CD14-positive monocyte (primary cell): Measurements from ENCODE around the gene RAB20. TPM values are rescaled to one million over a fixed set of nuclear protein-coding genes. Genes with fewer than 3 reads are reported as not detected.

Experiments
- DNase-seq, 3 donors: peaks; one replicate each; pipeline ENCODE4 v3.0.0-alpha.2; 2011 to 2022
- H2AFZ ChIP-seq: 2 replicates; pipeline ENCODE4 v1.6.0; 2012; ENCODE audit warnings: mild to moderate bottlenecking, low read depth, low read length, inconsistent platforms; ENCODE audit not compliant: insufficient read depth, poor library complexity, severe bottlenecking
- H3K27ac ChIP-seq, 2 donors: 1 replicate in 1 of 2; 2 replicates in 1 of 2; pipeline ENCODE4 v1.5.1; 2012 to 2013; ENCODE audit warnings: low read length in 2 of 2, control low read depth in 1 of 2, inconsistent platforms in 1 of 2, low read depth in 1 of 2, mild to moderate bottlenecking in 1 of 2
- H3K27me3 ChIP-seq, 2 donors: one replicate each; pipeline versions ENCODE4 v1.6.0 to v1.6.1; 2011 to 2013; ENCODE audit warnings: low read length in 2 of 2; ENCODE audit not compliant: control insufficient read depth in 2 of 2, insufficient read depth in 2 of 2
- H3K36me3 ChIP-seq, 2 donors: replicated peaks in 1 of 2; 1 replicate in 1 of 2; 2 replicates in 1 of 2; pipeline versions ENCODE4 v1.5.1 to v1.6.1; 2012 to 2013; ENCODE audit warnings: low read length in 2 of 2, control low read depth in 1 of 2, inconsistent platforms in 1 of 2, mild to moderate bottlenecking in 1 of 2; ENCODE audit not compliant: insufficient read depth in 2 of 2, control insufficient read depth in 1 of 2
- H3K4me1 ChIP-seq, 2 donors: 1 replicate in 1 of 2; 2 replicates in 1 of 2; pipeline versions ENCODE4 v1.5.1 to v1.6.1; 2012 to 2013; ENCODE audit warnings: low read length in 2 of 2, control low read depth in 1 of 2, inconsistent platforms in 1 of 2, mild to moderate bottlenecking in 1 of 2, moderate library complexity in 1 of 2; ENCODE audit not compliant: insufficient read depth in 2 of 2, control insufficient read depth in 1 of 2
- H3K4me2 ChIP-seq: replicated peaks from 2 replicates; pipeline ENCODE3; 2012; ENCODE audit warnings: low read length, moderate library complexity, mild to moderate bottlenecking; ENCODE audit not compliant: poor library complexity, severe bottlenecking; ENCODE audit errors: extremely low read depth
- H3K4me3 ChIP-seq, 3 experiments: fragments of 200-600 bp in 1 of 3; sonication (generic) in 1 of 3; replicated peaks in 1 of 3; 1 replicate in 2 of 3; 2 replicates in 1 of 3; pipeline ENCODE4 v1.5.1; 2011 to 2013; ENCODE audit warnings: low read length in 3 of 3, mild to moderate bottlenecking in 3 of 3, control low read depth in 2 of 3, low read depth in 2 of 3, inconsistent platforms in 1 of 3, moderate library complexity in 1 of 3
- H3K79me2 ChIP-seq: 2 replicates; pipeline ENCODE4 v1.6.0; 2012; ENCODE audit warnings: mild to moderate bottlenecking, control low read depth, inconsistent platforms, low read length, moderate library complexity; ENCODE audit not compliant: insufficient read depth
- H3K9ac ChIP-seq: 2 replicates; pipeline ENCODE4 v1.6.0; 2017; ENCODE audit warnings: low read length, mild to moderate bottlenecking; ENCODE audit not compliant: insufficient read depth, poor library complexity, severe bottlenecking
- H3K9me3 ChIP-seq, 2 donors: replicated peaks in 1 of 2; 1 replicate in 1 of 2; 2 replicates in 1 of 2; pipeline versions ENCODE4 v1.5.1 to v1.6.1; 2012 to 2013; ENCODE audit warnings: low read length in 2 of 2, control low read depth in 1 of 2; ENCODE audit not compliant: control insufficient read depth in 1 of 2, insufficient read depth in 1 of 2
- H4K20me1 ChIP-seq: 2 replicates; pipeline ENCODE4 v1.6.0; 2012; ENCODE audit warnings: mild to moderate bottlenecking, low read length, control low read depth, moderate library complexity; ENCODE audit not compliant: insufficient read depth
- H3K27ac Mint-ChIP-seq, 7 donors: one replicate each; pipeline ENCODE4 v1.8.0; 2020; ENCODE audit warnings: mild to moderate bottlenecking in 7 of 7, mixed read lengths in 7 of 7, moderate library complexity in 6 of 7, inconsistent platforms in 2 of 7
- H3K27me3 Mint-ChIP-seq, 3 donors: one replicate each; pipeline ENCODE4 v1.8.0; 2021 to 2022; ENCODE audit warnings: low read depth in 3 of 3, mild to moderate bottlenecking in 3 of 3, mixed read lengths in 3 of 3, moderate library complexity in 3 of 3, inconsistent platforms in 1 of 3
- H3K36me3 Mint-ChIP-seq, 2 donors: one replicate each; pipeline ENCODE4 v1.8.0; 2020; ENCODE audit warnings: mixed read lengths in 2 of 2, inconsistent platforms in 1 of 2, mild to moderate bottlenecking in 1 of 2
- H3K4me1 Mint-ChIP-seq: one replicate; pipeline ENCODE4 v1.8.0; 2020; ENCODE audit warnings: mild to moderate bottlenecking, mixed read lengths
- H3K4me3 Mint-ChIP-seq, 2 donors: one replicate each; pipeline ENCODE4 v1.8.0; 2020; ENCODE audit warnings: mild to moderate bottlenecking in 2 of 2, mixed read lengths in 2 of 2, moderate library complexity in 1 of 2
- H3K9me3 Mint-ChIP-seq, 7 donors: one replicate each; pipeline ENCODE4 v1.8.0; 2020 to 2022; ENCODE audit warnings: mixed read lengths in 7 of 7, mild to moderate bottlenecking in 6 of 7, moderate library complexity in 6 of 7, inconsistent platforms in 2 of 7
- WGBS: methylation state at CpG from one replicate; pipeline ENCODE4 v1.1.5; 2013; ENCODE audit warnings: missing lambda C conversion rate; ENCODE audit not compliant: insufficient coverage; 5-methylcytosine and 5-hydroxymethylcytosine counted together
- intact Hi-C, 2 donors: fragments of 100-400 bp; cut with micrococcal nuclease; formaldehyde crosslinking; loops; one replicate each; pipeline versions ENCODE4 v1.15.0 to v1.15.1; 2023
- polyA plus RNA-seq, 3 donors: library from polyadenylated mRNA; depleted of rRNA in 1 of 3; unstranded in 2 of 3; stranded (reverse) in 1 of 3; fragments of 300-500 nt in 2 of 3; fragments of >200 nt in 1 of 3; fragmentation: Illumina TruSeq in 2 of 3; gene quantifications; 1 replicate in 2 of 3; 2 replicates in 1 of 3; pipeline ENCODE4 v1.2.3, GENCODE V29; 2012 to 2021
- TF ChIP-seq, protein P1 (sequence below): fragments of 200-600 bp; IDR thresholded peaks from one replicate; pipeline ENCODE4 v1.8.0; 2022; ENCODE audit warnings: antibody characterized with exemption, mild to moderate bottlenecking

RAB20 gene
- polyA plus RNA-seq, 3 donors = 37.8 to 77.5 (median 43.1) TPM

GRCh38 chr13:110523180-110523579 is 38.3 kb downstream of the RAB20 start:
- Histone ChIP-seq H3K9ac (no peak overlapping the region), H3K27me3 (no peaks in the 10 kb centered on the region), H3K79me2 (peaks cover 65% of the 10 kb centered on the region), H3K9me3 (no peaks in the 10 kb centered on the region), H3K4me3 (no peak overlapping the region), H3K36me3 (peaks cover 7 to 19% of the 10 kb centered on the region in 2 donors), H3K27ac (no peak overlapping the region), H3K4me2 (no peak overlapping the region), H3K4me1 (peaks cover 85 to 94% of the 10 kb centered on the region in 2 donors), H2AFZ (no peak overlapping the region), H4K20me1 (peaks cover 25% of the 10 kb centered on the region)
- H3K36me3 Mint-ChIP-seq = peaks cover 56 to 60% of the 10 kb centered on the region in 2 donors
- intact Hi-C loops = loop anchor here (5.0 to 10.0 kb wide), 3 partner anchors 39 to 192 kb away; partner anchors contain the start of genes ING1 (in 1 of the 2) and RAB20 (in 1 of the 2)
- no peak for DNase-seq
- peaks cover 0 to 8% (median 0%) of the 10 kb centered on the region in 3 donors for H3K27me3 Mint-ChIP-seq
- WGBS = 73% methylated on average over 9 of the region's 9 CpGs
- peak overlapping the region in 1 of 2 donors; percentile 4 for H3K4me3 Mint-ChIP-seq
- H3K9me3 Mint-ChIP-seq = peaks cover 0 to 1% (median 0%) of the 10 kb centered on the region in 7 donors
- TF ChIP-seq, protein P1, sequence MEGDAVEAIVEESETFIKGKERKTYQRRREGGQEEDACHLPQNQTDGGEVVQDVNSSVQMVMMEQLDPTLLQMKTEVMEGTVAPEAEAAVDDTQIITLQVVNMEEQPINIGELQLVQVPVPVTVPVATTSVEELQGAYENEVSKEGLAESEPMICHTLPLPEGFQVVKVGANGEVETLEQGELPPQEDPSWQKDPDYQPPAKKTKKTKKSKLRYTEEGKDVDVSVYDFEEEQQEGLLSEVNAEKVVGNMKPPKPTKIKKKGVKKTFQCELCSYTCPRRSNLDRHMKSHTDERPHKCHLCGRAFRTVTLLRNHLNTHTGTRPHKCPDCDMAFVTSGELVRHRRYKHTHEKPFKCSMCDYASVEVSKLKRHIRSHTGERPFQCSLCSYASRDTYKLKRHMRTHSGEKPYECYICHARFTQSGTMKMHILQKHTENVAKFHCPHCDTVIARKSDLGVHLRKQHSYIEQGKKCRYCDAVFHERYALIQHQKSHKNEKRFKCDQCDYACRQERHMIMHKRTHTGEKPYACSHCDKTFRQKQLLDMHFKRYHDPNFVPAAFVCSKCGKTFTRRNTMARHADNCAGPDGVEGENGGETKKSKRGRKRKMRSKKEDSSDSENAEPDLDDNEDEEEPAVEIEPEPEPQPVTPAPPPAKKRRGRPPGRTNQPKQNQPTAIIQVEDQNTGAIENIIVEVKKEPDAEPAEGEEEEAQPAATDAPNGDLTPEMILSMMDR = no peak
- peak overlapping the region in 4 of 7 donors; percentile 16 to 97 (median 73) for H3K27ac Mint-ChIP-seq
- peaks cover 98% of the 10 kb centered on the region for H3K4me1 Mint-ChIP-seq

- peaks cover 98% of the 10 kb centered on the region for H3K4me1 Mint-ChIP-seq
- peak overlapping the region in 1 of 2 donors; percentile 48 for H3K4me3 Mint-ChIP-seq
- peaks cover 56 to 60% of the 10 kb centered on the region in 2 donors for H3K36me3 Mint-ChIP-seq
- Histone ChIP-seq H3K9me3 (no peaks in the 10 kb centered on the region), H3K79me2 (peaks cover 61% of the 10 kb centered on the region), H3K4me3 (peak overlapping the region in 1 of 3 experiments; percentile 28), H4K20me1 (peaks cover 25% of the 10 kb centered on the region), H3K27ac (no peak overlapping the region), H3K4me1 (peaks cover 85 to 94% of the 10 kb centered on the region in 2 donors), H3K4me2 (peak overlapping the region; percentile 65), H3K36me3 (peaks cover 7 to 19% of the 10 kb centered on the region in 2 donors), H3K9ac (no peak overlapping the region), H3K27me3 (no peaks in the 10 kb centered on the region), H2AFZ (no peak overlapping the region)
- 82% methylated on average over 4 of the region's 5 CpGs for WGBS
- peak overlapping the region in 6 of 7 donors; percentile 86 to 99 (median 97) for H3K27ac Mint-ChIP-seq
- H3K27me3 Mint-ChIP-seq = peaks cover 0 to 8% (median 0%) of the 10 kb centered on the region in 3 donors
- intact Hi-C loops = loop anchor here (5.0 to 10.0 kb wide), 3 partner anchors 40 to 192 kb away; partner anchors contain the start of genes ING1 (in 1 of the 2) and RAB20 (in 1 of the 2)
- peaks cover 0 to 1% (median 0%) of the 10 kb centered on the region in 7 donors for H3K9me3 Mint-ChIP-seq
- no peak for DNase-seq
- TF ChIP-seq, protein P1 = no peak
These were observed 38.8 kb downstream of the RAB20 start for GRCh38 chr13:110522721-110523120.
